ENCODE data around the gene PARVG.

- no peak for TF ChIP-seq EZH2 (IDR thresholded peaks at IDR 0.05)
- TF ChIP-seq POLR2AphosphoS5 (IDR thresholded peaks at IDR 0.05; ENCODE audit: borderline replicate concordance, low read depth, low read length): no peak
- no peak for TF ChIP-seq FOXP2 (optimal IDR thresholded peaks at IDR 0.05; ENCODE audit: control extremely low read depth, extremely low read length, insufficient read depth)
Observed at GRCh38 chr22:44131412-44131811, 49.3 kb upstream of the PARVG start.

All from SK-N-MC (cell line).